Measurements from ENCODE around the gene ARHGAP18.
A peak's percentile ranks its signal among the peaks of the same experiment; 100 is the strongest.

The ARHGAP18 gene

GRCh38 chr6:129719692-129720091 is 9.7 kb upstream of the ARHGAP18 start:
- DNase-seq: no peak

DNA sequence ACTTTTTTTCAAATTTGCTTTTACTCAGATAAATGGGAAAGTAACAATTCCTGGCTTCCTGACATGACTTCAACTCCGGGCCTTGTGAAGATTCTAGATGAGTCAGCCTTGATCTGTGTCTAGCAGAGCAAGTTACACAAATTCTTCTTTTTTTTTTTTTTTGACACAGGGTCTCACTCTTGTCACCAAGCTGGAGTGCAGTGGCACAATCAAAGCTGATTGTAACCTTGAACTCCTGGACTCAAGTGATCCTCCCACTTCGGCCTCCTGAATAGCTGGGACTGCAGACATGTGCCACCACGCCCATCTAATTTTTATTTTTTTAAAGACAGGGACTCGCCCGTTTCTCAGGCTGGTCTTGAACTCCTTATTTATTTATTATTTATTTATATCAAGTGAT is 7.3 kb upstream of the ARHGAP18 start:
- no peak for DNase-seq

GRCh38 chr6:129713806-129714333 is 3.9 kb upstream of the ARHGAP18 start:
- no peak for DNase-seq

GRCh38 chr6:129711271-129711631 is 1.3 kb upstream of the ARHGAP18 start:
- DNase-seq: no peak

- no peak for DNase-seq
These were observed 683 bp upstream of the ARHGAP18 start for GRCh38 chr6:129710450-129711270.

DNA sequence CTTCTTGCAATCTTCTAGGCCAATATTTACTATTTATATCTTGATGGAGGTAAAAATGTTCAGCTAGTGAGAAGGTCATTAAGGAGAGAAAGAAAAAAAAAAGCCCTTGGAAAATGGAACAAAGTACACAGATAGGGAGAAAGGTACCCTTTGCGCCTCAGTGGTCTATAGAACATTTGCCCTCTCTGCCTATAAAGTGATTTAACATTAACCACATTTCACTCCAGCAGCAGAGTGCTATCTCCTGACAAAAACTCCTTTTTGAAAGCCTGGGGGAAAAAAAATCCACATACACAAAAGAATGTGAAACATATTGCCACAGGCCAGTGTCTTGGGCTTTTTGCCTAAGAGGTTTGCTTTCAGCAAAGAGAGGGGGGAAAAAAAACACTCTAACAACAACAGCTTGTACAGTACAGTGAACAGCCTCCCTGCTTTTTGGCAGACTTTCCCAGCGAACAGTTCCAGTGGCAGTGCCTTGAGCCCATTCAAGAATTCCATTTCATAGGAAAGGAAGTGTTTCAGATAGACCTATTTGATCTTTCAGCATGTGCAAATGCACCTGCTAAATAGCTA is 695 bp downstream of the ARHGAP18 start:
- no peak for DNase-seq

GRCh38 chr6:129708496-129709195 is 1.3 kb downstream of the ARHGAP18 start:
- DNase-seq: no peak

- DNase-seq: no peak
These were observed 2.0 kb downstream of the ARHGAP18 start for GRCh38 chr6:129707882-129708495.

GRCh38 chr6:129707028-129707427 is 2.9 kb downstream of the ARHGAP18 start:
- no peak for DNase-seq

GRCh38 chr6:129705212-129705611 is 4.8 kb downstream of the ARHGAP18 start:
- no peak for DNase-seq

- no peak for DNase-seq
These were observed 5.3 kb downstream of the ARHGAP18 start for GRCh38 chr6:129704708-129705107.

- DNase-seq: no peak
These were observed 8.1 kb downstream of the ARHGAP18 start for GRCh38 chr6:129701721-129702455.

DNA sequence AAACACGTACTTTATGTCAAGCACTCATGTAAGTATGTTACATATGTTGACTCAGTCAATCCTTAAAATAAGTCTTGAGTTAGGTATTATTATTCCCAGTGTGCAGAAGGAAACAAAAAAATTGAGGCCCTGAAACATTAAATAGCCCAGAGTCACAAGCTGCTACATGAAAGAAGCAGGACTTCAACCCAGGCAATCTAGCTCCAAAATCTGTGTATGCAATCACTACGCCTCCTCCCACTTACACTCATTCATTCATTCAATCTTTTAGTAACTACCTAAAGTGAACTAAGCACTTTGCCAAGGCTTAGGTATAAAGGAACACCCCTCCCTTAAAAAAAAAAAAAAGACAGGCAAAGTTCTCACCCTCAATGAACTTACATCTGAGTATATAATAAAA is 9.3 kb downstream of the ARHGAP18 start:
- no peak for DNase-seq

DNA sequence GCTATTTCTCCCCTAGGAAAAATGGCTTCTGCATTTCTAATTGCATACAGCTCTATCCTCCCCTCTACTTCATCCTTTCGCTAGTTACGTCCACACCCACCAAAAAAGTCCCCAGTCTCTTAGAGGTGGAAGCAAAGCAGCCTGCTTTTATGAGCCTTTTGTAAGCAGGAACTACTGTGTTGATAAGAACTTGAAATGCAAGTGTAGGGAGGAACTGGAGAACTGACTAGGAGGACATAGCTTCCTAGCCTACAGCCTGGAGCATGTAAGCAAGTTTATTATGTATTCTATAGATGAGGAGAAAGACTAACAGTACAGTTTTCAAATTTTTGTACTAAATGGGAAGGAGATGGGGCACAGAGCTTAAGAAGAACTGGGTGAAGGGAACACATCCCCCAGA is 10.3 kb downstream of the ARHGAP18 start:
- no peak for DNase-seq

GRCh38 chr6:129698430-129698829 is 11.5 kb downstream of the ARHGAP18 start:
- no peak for DNase-seq

GRCh38 chr6:129697788-129698187 is 12.2 kb downstream of the ARHGAP18 start:
- no peak for DNase-seq

- no peak for DNase-seq
These were observed 13.1 kb downstream of the ARHGAP18 start for GRCh38 chr6:129696843-129697242.

- DNase-seq: no peak
These were observed 14.0 kb downstream of the ARHGAP18 start for GRCh38 chr6:129696028-129696418.

DNA sequence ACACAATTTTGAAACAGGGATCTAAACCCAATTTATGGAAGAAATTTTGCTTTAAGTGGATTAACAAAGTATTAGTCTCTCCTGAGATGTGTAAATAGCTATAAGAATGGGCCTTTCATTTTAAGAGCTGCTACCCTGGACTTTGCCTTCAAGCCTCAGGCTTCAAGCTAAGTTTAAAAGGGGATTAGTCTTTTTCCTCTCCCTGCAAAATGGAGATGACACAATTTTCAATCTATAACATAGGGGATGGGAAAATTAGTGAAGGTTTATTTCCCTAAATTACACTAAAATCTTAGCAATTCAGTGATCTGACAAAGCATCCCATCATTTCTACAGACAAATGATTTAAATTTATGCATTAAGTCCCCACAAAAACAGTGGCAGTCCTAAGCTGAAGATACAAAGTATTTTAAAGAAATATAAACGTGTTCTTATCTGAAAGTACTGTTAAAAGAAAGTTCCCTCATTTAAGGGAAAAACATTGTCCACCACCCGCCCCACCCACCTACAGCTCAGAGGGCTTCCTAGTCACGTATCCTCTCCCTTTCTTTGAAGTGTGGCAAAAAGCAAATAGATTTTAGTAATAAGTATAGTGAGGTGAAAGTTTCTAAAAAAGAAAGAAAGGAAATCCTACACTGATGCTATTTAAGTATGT is 14.5 kb downstream of the ARHGAP18 start:
- peak; percentile 17 for DNase-seq

- DNase-seq: no peak
These were observed 15.9 kb downstream of the ARHGAP18 start for GRCh38 chr6:129694036-129694435.

DNA sequence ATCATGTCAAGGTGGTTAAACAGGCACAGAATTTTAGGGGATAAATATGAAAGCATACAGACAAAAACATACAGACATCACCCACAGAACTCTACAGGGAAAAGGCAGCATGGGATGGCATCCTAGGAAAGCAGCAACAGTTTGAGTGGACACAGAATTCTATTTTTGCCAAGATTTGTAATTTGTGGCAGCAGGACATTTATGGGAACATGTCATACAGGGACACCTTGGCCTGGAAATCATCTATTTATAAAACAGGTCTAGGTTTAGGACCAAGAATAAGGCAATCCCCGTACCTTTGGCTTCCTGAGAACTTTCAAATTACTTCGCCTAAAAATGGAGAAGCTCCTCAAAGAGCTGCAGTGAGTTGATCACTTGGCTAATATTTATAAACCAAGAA is 17.5 kb downstream of the ARHGAP18 start:
- no peak for DNase-seq

GRCh38 chr6:129691709-129692108 is 18.3 kb downstream of the ARHGAP18 start:
- DNase-seq: no peak
